Measurements from ENCODE around the gene OR6B3.
"Not testable (repeated sequence)": the region's sequence is repeated elsewhere in the genome, so short reads cannot be mapped to it uniquely, and the experiment has no call there.

The OR6B3 gene

DNA sequence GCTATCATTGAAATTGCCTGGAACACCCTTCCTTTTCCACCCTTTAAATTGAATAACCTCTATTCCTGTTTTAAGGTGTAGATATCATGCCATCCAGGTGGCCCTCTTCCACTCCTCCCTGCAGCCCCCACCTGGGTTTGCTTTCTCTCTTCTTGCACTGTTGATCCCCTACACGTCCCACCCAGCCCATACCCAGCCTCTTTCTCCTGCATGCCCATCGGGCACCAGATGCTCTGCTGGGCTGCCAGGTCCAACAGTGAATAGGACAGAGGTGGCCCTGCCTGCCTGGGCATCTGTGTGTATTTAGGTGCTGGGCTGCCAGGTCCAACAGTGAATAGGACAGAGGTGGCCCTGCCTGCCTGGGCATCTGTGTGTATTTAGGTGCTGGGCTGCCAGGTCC, 9.2 kb downstream of the OR6B3 start:
- not testable (repeated sequence) for DNase-seq (ENCODE audit: low read depth in 2 of 2)

DNA sequence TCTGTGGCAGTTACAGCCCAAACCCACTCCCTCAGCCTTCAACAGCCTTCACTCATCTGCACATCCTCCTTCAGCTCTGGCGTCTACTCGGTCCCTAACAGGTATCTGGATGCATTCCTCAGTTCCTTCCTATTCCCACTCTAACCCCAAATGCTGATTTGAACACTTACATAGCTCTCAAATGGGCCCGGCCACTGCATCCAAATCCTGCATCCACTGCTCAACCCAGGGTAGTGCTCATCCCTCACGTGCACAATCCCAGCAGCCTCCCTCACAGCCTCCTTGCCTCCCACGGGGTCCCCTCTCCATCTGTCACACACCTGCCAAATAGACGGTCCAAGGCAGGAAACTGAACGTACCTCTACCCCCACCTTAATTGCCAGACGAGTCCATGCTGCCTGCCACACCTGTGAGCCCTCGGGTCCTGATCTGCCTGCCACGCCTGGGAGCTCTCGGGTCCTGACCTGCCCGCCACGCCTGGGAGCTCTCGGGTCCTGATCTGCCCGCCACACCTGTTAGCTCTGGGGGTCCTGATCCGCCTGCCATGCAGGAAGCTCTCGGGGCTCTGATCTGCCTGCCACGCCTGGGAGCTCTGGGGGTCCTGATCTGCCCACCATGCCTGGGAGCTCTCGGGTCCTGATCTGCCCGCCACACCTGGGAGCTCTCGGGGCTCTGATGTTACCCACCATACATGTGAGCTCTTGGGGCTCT, 9.9 kb downstream of the OR6B3 start:
- DNase-seq (ENCODE audit: low read depth in 2 of 2), result no peak

DNA sequence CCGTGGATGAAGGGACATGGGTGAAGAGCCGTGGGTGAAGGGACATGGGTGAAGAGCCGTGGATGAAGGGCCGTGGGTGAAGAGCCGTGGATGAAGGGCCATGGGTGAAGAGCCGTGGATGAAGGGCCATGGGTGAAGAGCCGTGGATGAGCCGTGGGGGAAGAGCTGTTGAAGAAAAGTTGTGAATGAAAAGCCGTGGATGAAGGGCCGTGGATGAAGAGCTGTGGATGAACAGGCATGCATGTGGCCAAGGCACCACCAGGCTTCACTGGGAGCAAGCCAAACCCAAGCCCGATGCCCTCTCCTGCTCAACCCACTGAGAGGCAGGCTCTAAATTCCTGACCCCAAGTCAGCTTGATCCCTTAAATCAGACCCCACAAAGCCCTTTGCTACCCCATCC, 10.6 kb downstream of the OR6B3 start:
- no peak for DNase-seq (ENCODE audit: low read depth in 2 of 2)

DNA sequence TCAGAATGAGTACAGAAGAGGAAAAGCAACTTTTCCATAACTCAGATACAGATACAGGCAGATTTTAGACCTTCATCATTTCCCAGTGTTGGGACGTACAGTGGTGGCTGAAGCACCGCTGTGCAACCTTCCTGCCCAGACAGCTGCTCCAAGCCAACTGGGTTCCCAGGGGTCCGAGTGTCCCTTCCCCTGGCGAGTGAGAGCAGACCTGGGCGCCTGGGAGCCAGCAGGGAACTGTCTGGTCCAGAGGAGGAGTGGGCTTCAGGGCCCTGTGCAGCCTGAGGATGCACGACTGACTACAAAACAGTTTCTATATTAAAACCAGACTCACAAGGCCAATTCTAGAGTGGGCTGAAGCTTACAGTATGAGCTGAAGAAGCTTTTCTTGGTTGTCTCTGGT, 12.0 kb downstream of the OR6B3 start:
- no peak for DNase-seq (ENCODE audit: low read depth in 2 of 2)

- DNase-seq (ENCODE audit: low read depth in 2 of 2), result no peak
Measured at GRCh38 chr2:240037358-240037757, 16.0 kb downstream of the OR6B3 start.

- DNase-seq (ENCODE audit: low read depth in 2 of 2), result no peak
Measured at GRCh38 chr2:240033330-240033678, 20.0 kb downstream of the OR6B3 start.

- no peak for DNase-seq (ENCODE audit: low read depth in 2 of 2)
Measured at GRCh38 chr2:240032406-240033329, 20.7 kb downstream of the OR6B3 start.

DNA sequence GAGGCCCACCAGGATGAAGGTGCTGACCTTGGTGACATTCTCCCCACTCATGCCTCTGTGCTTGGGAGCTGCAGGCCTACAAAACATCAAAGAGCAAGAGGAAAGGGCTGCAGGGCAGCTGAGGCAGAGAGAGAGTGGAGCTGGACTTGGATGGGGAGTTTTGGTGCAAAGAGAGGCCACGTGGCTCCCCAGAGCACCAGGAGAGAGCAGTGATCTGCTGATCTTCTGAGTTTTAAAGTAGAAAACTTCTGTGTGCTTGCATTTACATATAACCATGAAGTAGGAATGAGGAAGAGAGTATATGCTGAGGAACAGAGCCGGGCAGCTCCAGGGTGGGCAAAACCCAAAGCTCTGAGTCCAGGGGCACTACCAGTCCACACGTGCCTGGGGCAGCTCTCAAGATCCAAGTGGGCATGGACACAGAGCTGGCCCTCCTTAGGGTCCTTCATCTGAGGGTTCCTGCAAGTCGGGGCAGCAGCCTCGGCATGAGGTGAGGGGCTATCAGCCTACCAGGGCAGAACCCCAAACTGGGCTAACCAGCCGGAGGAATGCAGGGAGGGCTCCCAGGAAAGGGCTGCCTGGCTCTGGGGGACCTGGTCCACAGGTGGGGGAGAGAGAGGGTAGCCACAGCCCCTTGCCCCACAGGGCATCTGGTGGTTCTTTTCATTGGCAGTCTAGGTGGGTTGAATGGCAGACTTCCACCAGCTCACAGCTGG, 22.8 kb downstream of the OR6B3 start, which contains the start of gene OR6B2:
Gene OR6B2 (minus strand): TSS at position 51 of the 716 bp plus-strand sequence. CDS start 0 bp downstream, at position 51.
- no peak for DNase-seq (ENCODE audit: low read depth in 2 of 2)

- DNase-seq (ENCODE audit: low read depth in 2 of 2), result no peak
Measured at GRCh38 chr2:240024766-240025165, 28.6 kb downstream of the OR6B3 start.

- no peak for DNase-seq (ENCODE audit: low read depth in 2 of 2)
Measured at GRCh38 chr2:240023792-240024191, 29.5 kb downstream of the OR6B3 start.

GRCh38 chr2:240021488-240022104, 31.7 kb downstream of the OR6B3 start:
- DNase-seq (ENCODE audit: low read depth in 2 of 2), result peak; percentile 11 to 26

DNA sequence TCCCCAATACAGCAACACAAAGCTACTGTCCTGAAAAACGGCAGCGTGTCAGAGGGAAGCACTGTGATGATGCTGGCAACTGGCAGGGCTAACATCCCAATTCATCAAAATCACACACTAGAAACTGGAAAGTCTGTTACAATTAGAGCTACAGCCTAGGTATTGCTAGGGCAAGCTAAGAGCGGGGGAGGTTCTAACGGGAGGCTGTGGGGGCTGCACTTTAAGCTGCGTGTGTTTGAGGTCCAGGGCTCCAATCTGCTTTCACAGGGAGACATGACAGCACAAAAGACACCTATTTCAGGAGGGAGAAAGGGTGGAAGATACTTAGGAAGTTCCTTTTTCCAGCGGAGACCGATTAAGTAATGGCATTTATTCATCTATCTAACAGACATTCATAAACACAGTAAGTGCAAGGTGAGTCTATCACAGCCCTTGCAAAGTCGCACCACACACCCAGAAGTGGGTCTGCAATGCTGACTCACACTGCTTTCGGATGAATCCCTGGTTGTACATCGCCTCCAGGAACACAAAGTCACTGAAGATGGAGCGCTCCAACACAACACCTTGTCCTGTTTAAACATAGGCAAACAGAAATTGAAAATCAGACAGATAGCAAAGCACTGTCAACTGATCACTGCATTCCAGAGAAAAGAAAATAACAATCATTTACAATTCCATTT, 35.1 kb downstream of the OR6B3 start:
- no peak for DNase-seq (ENCODE audit: low read depth in 2 of 2)

- DNase-seq (ENCODE audit: low read depth in 2 of 2), result no peak
Measured at GRCh38 chr2:240014327-240014726, 39.0 kb downstream of the OR6B3 start.

DNA sequence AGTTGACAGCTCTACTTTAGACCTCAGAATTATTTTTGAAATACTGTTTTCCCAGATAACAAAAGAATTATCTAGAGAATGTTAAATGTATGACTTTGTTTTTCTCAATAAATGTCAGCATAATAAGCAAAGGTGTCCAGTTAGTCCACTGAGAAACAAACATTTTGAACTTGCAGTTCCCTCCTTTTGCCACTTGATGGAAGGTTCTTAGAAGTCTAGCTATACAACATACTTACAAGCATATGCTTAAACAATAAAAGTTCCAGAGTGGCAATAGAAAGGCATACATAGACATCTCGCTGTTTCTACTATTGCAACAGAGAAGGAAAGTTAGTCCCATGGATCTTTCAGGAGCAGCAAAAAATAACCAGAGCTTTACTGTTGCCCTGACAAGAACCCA, 40.0 kb downstream of the OR6B3 start:
- no peak for DNase-seq (ENCODE audit: low read depth in 2 of 2)

GRCh38 chr2:240002983-240003382, 50.3 kb downstream of the OR6B3 start:
- DNase-seq (ENCODE audit: low read depth in 2 of 2), result no peak

GRCh38 chr2:240000671-240001070, 52.6 kb downstream of the OR6B3 start:
- no peak for DNase-seq (ENCODE audit: low read depth in 2 of 2)

DNA sequence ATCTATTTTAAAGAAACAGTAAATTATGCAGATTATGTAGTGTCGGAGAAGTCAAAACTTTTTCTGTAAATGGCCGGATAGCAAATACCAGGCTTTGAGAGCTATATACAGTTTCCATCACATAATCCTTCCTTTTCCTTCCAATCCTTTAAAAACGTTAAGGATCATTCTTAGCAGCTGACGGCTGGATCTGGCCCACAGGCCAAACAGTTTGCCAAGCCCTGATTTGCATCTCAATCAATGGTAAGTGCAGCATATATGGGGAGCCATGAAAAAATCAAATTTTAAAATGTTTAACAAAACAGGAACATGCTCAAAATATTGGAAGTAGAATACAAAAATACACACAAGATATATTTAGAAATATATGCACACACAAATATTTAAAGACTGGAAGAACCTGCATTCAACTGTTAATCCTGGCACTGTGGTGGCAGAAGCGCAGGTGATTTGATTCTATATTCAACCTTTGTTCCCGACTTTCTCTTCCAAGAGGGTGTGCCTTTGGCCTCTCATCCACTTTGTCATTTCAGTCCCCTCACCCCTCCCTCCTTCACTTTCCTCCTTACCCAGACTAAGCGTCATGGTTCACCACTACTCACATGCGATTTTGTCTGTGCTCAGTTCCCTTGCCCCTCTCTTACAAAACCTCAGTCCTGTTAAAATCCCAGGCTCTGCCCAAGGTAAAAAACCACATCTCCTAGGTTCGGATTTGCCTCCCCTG, 55.5 kb downstream of the OR6B3 start:
- no peak for DNase-seq (ENCODE audit: low read depth in 2 of 2)
